NCI-H1048 (cell line): ENCODE data around the gene NLGN1.
"Not testable (repeated sequence)": the region's sequence is repeated elsewhere in the genome, so short reads cannot be mapped to it uniquely, and the experiment has no call there.

Experiments used
- DNase-seq: peaks from one replicate; lab custom pipeline; 2025; lab: John Stamatoyannopoulos, UW

The NLGN1 gene

DNA sequence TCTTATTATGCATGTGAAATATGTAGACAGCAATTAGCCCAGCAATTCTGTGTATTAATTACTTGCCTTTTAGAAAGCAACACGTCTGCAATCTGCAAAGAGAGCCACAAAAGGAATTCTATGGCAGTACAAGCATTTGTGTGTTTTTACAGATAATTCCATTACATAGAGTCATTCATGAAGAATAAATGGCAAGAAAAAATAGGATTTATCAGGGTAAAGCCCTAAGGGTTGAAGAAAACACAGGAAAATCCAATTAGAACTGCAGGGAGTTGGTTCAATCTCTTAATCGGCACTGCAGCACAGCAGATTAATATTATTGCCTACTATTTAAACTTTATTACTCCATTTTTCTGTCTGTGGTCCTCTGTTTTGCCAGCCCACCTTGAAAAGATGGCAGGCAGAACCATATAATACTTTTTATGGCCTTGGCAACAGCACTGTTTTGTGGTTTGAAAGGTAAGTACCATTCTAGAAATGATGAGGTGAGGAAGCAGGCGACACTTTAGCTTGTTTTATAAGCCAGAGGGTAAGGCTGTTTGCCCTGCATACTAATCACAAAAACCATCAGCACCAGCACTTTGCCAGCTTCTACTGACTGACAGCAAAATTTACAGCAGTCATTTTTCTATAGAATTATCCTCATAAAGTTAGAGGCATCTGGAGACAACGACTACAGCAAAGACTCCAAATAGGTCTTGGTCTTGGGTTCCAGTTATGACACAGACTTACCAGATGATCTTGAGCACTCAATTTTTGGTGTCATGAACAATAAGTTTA lies 823.4 kb downstream of the NLGN1 start:
- no peak for DNase-seq

DNA sequence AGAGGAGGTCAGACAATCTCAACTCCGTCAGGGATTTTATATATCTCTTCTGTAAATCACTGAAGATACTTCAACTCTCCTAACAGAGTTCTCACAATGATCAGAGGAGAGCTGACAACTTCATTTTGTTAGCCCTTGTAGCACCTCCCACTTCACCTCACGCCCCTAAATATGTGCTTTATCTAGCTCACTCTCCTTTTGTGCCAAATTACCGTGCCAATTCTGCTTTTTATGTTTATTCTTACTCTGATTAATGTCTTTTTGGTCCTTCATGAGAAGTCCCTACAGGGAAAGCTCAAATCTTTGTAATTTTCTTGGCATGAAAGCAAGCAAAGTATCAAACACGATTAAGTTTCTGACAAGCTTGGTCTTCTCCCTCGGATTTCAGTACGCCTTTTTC lies 825.5 kb downstream of the NLGN1 start:
- DNase-seq: no peak

DNA sequence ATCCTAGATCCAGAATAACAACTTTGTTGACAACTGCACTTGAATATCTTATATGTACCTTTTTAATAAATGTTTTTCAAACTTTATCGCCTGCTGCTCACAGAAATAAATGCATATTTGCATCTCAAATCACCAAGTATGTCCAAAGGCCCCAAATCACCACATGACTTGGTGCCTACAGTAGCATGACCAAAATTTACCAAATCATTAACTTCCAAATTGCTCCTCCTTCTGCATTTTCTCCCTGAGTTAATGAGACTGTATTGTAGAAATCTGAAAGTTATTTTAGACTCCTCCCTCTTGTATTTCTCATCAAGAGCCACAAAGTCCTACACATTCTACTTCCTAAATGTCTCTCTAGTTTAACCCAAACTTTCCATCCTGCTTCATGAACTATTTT lies 826.1 kb downstream of the NLGN1 start:
- DNase-seq: no peak

- DNase-seq: no peak
Measured at GRCh38 chr3:174229916-174230315, 832.4 kb downstream of the NLGN1 start.

GRCh38 chr3:174232028-174232657 lies 834.6 kb downstream of the NLGN1 start:
- not testable (repeated sequence) for DNase-seq

- DNase-seq: no peak
Measured at GRCh38 chr3:174232658-174233429, 835.3 kb downstream of the NLGN1 start.

GRCh38 chr3:174233511-174233910 lies 836.0 kb downstream of the NLGN1 start:
- no peak for DNase-seq

DNA sequence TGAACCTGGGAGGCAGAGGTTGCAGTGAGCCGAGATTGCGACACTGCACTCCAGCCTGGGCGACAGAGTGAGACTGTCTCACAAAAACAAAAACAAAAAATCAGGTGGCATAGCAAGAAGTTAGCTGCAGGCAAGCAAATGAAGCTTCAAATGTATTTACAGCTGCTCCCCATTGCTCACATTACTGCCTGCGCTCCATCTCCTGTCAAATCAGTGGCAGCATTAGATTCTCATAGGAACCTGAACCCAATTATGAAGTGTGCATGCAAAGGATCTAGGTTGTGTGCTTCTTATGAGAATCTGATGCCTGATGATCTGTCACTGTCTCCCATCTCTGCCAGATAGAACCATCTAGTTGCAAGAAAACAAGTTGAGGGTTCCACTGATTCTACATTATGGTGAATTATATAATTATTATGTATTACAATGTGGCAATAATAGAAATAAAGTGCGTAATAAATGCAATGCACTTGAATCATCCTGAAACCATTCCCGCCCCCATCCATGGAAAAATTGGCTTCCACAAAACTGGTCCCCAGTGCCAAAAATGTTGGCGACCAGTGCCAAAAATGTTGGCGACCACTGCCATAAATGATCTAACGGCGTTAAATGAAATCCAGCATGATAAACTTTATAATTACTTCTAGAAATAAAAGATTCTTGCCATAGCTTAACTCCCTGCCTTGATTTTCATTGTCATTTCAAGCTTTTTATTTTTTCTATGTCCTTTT lies 844.9 kb downstream of the NLGN1 start:
- DNase-seq: no peak

- DNase-seq: no peak
Measured at GRCh38 chr3:174243171-174243570, 845.6 kb downstream of the NLGN1 start.

DNA sequence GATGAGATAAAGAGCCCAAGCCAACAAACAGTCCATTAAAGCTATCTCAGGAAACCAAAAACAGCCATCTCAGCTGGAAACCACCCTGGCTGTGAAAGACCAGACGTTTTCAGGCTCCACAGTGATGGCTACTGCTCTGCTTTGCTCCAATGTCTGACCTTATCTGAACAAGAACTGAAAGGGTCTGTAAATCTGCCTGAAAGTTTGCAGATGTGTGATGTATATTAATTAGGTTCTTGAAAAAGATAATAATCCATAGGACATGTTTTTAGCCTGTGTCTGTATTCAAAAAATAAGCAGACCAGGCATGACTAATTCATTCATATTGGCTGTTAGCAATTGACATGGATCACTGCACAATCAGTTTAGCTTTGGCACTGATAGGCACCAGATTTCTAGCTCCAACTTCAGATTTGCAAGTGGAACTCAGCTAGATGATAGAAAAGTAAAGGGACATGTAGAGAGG lies 850.2 kb downstream of the NLGN1 start:
- DNase-seq: no peak

DNA sequence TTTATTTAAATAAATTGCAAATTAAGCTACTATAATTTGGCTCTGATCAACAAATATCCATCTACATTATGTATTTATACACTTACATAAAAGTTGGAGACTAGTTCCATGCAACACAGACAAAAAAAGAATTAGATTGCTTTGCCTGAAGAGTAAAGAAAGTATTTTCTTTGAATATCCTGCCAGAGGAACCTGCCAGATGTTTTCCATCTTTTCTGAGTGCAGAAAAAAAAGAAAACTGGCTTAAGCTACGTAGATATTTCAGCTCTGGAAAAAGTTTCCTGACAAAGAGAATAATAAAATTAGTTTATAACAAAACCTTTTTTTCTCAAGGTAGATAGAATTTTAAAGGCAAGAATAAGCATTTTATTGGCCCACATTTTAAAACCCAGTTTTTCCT lies 854.1 kb downstream of the NLGN1 start:
- DNase-seq: no peak

DNA sequence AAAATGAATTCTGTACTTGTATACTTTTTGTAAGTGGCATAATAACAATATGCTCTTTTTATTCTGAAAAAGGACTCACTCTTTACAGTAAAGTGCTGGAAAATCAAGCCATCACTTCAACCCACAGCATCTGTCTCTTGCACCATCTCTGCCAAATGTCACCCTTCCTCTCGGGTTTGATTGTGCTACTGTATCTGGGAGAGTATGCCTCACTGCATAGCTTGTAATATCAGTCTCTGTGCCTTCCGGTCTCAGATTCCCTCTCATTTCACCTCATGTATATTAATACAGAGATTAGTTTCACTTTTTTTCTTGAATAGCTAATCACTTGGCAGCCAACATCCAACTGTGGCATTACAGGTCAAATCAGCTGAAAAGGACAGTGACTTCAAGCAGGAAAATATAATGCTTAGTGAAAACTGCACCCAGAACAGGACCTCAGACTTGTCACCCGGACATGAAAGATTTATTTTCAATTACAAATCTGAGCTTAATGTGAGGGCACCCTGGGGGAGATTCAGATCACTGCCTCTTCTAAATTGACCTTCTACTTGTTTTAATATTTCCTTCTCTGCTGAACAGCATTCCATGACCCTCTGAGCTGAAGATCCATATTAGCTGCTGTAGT lies 855.8 kb downstream of the NLGN1 start:
- no peak for DNase-seq

DNA sequence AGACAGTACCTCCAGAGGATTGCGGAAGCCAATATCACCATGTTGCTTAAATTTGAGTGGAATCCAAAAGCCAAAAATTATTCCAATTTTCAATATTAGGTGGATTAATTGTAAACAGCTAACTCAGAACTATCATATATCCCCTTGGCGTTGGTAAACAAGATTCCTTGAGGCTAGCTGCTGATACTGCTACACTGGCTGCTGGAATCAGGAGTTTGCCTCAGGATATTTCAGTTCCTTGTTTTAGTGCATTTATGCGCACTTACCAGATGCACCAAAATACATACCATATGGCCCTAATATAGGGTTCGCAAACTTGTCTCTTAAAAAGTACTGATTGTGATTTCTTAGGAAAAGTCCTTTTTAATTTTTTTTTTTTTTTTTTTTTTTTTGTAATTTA lies 856.4 kb downstream of the NLGN1 start:
- no peak for DNase-seq

GRCh38 chr3:174255454-174255853 lies 857.9 kb downstream of the NLGN1 start:
- DNase-seq: no peak

DNA sequence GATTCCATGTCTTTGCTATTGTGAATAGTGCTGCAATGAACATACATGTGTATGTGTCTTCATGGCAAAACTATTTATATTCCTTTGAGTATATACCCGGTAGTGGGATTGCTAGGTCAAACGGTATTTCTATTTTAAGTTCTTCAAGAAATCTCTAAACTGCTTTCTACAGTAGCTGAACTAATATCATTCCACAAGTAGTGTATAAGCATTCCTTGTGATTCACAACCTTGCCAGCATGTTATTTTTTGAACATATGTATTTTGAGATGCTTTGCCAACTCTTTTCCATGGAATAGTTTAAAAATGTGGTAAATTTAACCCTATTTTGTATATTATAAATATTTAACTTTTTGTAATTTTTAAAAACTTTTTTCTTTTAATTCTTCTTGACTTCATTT lies 868.9 kb downstream of the NLGN1 start:
- DNase-seq: no peak

GRCh38 chr3:174268061-174268460 lies 870.5 kb downstream of the NLGN1 start:
- no peak for DNase-seq

DNA sequence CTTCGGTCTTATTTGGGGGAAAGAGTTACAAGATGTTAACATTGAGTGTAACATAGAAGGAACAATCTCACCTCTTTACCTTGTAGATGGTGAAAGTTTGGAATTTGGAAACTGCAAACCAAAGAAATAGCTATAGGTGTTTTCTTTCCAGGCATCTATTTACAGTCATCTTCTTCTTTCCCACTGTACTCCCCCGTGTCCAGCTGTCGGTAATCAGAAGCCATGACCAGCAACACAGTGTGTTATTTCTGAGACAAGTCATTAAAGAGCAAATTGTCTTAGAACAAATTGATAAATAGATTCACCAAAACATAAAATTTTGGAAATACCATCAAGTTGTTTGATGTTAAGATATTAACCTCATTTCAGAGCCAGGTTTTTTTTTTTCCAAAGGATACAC lies 871.0 kb downstream of the NLGN1 start:
- no peak for DNase-seq

DNA sequence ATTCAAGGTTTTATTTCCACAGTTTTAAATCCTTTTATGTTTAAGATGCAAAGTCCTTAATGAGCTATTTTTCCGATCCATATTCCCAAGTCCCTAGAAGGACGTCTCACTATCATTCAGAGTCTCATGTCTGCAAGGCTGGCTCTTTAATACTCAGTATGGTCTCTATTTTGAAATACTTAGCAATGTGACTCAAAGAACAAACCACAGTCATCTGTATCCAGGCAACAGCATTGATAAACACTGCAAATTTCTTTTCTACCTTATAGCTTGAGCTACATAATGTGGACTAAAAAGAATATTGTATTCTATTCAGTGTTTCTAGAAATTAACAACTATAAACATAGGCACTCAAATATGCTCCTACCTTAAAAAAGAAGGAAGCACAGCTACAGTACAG lies 873.3 kb downstream of the NLGN1 start:
- DNase-seq: no peak

DNA sequence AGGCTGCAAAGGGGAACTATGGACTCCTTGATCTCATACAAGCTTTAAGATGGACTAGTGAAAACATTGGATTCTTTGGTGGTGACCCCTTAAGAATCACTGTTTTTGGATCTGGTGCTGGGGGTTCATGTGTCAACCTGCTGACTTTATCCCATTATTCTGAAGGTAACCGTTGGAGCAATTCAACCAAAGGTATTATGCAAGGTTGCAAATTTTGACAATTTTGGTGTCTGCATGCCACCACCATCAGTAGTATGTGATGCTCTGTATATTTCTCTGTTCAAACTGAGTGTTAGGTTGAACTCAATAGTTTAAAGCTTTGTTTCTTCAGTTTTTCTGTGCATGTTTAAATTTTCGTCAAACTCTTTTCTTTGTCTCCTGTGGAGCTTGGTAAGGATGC lies 877.8 kb downstream of the NLGN1 start:
- no peak for DNase-seq

GRCh38 chr3:174276826-174277225 lies 879.3 kb downstream of the NLGN1 start:
- no peak for DNase-seq

GRCh38 chr3:174278094-174278493 lies 880.5 kb downstream of the NLGN1 start:
- no peak for DNase-seq

GRCh38 chr3:174280186-174280585 lies 882.6 kb downstream of the NLGN1 start:
- no peak for DNase-seq
